HL-60 (cell line): ENCODE measurements around the gene RTF1.
"Not testable (repeated sequence)": the region's sequence is repeated elsewhere in the genome, so short reads cannot be mapped to it uniquely, and the experiment has no call there.

ENCODE experiments used
- DNase-seq, 2 experiments: peaks; one replicate each; pipeline ENCODE4 v3.0.0-alpha.2; 2010 to 2020; ENCODE audit warnings: low read depth in 1 of 2, low spot score in 1 of 2
- H3K27ac ChIP-seq: fragments of 250-450 bp; sonication (Bioruptor Pico); replicated peaks from 2 replicates; pipeline ENCODE4 v1.5.1; 2020; ENCODE audit warnings: mild to moderate bottlenecking, moderate library complexity
- H3K27me3 ChIP-seq: fragments of 250-450 bp; sonication (Bioruptor Pico); 2 replicates; pipeline ENCODE4 v1.5.1; 2021; ENCODE audit warnings: mild to moderate bottlenecking, moderate library complexity; ENCODE audit not compliant: insufficient read depth, poor library complexity, severe bottlenecking
- H3K4me3 ChIP-seq: replicated peaks from 2 replicates; pipeline ENCODE4 v1.5.1; 2011; ENCODE audit warnings: mild to moderate bottlenecking, control low read depth, low read length; ENCODE audit not compliant: insufficient read depth
- CTCF ChIP-seq: IDR thresholded peaks from one replicate; pipeline ENCODE4 v1.5.1; 2011; ENCODE audit warnings: low read length, control low read depth, inconsistent platforms; ENCODE audit not compliant: insufficient read depth
- GABPA ChIP-seq: IDR thresholded peaks from 2 replicates; pipeline ENCODE4 v1.6.1; 2012; ENCODE audit warnings: low read depth
- POLR2AphosphoS5 ChIP-seq: IDR thresholded peaks from 2 replicates; pipeline ENCODE4 v1.6.1; 2012; ENCODE audit warnings: low read depth
- REST ChIP-seq: IDR thresholded peaks from 2 replicates; pipeline ENCODE4 v1.6.1; 2012; ENCODE audit warnings: low read depth; ENCODE audit not compliant: insufficient replicate concordance
- SPI1 ChIP-seq: IDR thresholded peaks from 2 replicates; pipeline ENCODE4 v1.6.1; 2012; ENCODE audit warnings: low read depth, mild to moderate bottlenecking, borderline replicate concordance
- long read RNA-seq: library from polyadenylated mRNA; unstranded; transcript quantifications from one replicate; pipeline ENCODE4 v2.0.0, GENCODE V29; 2020

RTF1 gene
- long read RNA-seq, partial matches to known transcripts, result 10 of 11 reads
- long read RNA-seq, other reads (novel, unspliced or antisense), result 1 of 11 reads

GRCh38 chr15:41416742-41417417 is at the start of gene RTF1:
Gene RTF1 (plus strand): TSS chr15:41417095. CDS start chr15:41417116, 21 bp downstream.
- peak within 1 kb of the TSS; percentile 71 for H3K27ac ChIP-seq
- H3K4me3 ChIP-seq, result peak within 1 kb of the TSS; percentile 96
- no peaks in the 10 kb centered on the region for H3K27me3 ChIP-seq
- no peak for TF ChIP-seq CTCF
- TF ChIP-seq POLR2AphosphoS5, result peak; percentile 77
- DNase-seq, result peak; percentile 76 to 90

GRCh38 chr15:41367418-41367817 is 49.5 kb upstream of the RTF1 start:
- no peak overlapping the region for H3K27ac ChIP-seq
- no peaks in the 10 kb centered on the region for H3K27me3 ChIP-seq
- no peak overlapping the region for H3K4me3 ChIP-seq
- no peak for TF ChIP-seq POLR2AphosphoS5
- no peak for TF ChIP-seq SPI1
- no peak for TF ChIP-seq REST
- TF ChIP-seq CTCF, result no peak
- TF ChIP-seq GABPA, result no peak
- no peak for DNase-seq

- TF ChIP-seq POLR2AphosphoS5 (no peak), SPI1 (no peak)
- no peak overlapping the region for H3K27ac ChIP-seq
- DNase-seq, result no peak
Measured at GRCh38 chr15:41377978-41378377, 38.9 kb upstream of the RTF1 start.

GRCh38 chr15:41383974-41384749 is 32.7 kb upstream of the RTF1 start:
- not testable (repeated sequence) for H3K27ac ChIP-seq, H3K27me3 ChIP-seq

More at GRCh38 chr15:41377978-41378377, 38.9 kb upstream of the RTF1 start:
- Histone ChIP-seq H3K27me3 (no peaks in the 10 kb centered on the region), H3K4me3 (no peak overlapping the region)

GRCh38 chr15:41387646-41388045 is 29.2 kb upstream of the RTF1 start:
- no peaks in the 10 kb centered on the region for H3K27me3 ChIP-seq
- no peak for DNase-seq
- no peak overlapping the region for H3K27ac ChIP-seq
- H3K4me3 ChIP-seq, result no peak overlapping the region
- TF ChIP-seq SPI1 (no peak), REST (no peak), CTCF (no peak), POLR2AphosphoS5 (no peak), GABPA (no peak)

More at GRCh38 chr15:41383974-41384749, 32.7 kb upstream of the RTF1 start:
- H3K4me3 ChIP-seq, DNase-seq: not testable (repeated sequence)
